GM12878 (cell line): Measurements from ENCODE around the gene PNLIPRP2. TPM values are rescaled to one million over a fixed set of nuclear protein-coding genes. Genes with fewer than 3 reads are reported as not detected.

Experiments used
- ATAC-seq: fragments of 200-7000 bp; cut with Tn5 transposase; 3 replicates; pipeline ENCODE4 v1.9.1; 2020; ENCODE audit warnings: mild to moderate bottlenecking, moderate library complexity
- BruUV-seq: library from RNA; stranded (reverse); fragments of 400-500 nt; replicated peaks from 2 replicates; lab custom pipeline; 2021; lab: Mats Ljungman, UMichigan
- CTCF ChIA-PET: fragments of 300-600 bp; sonication (Branson Sonifier 250); formaldehyde crosslinking; extraction: SDS; loops from one replicate; lab custom pipeline; 2021; ENCODE audit warnings: inconsistent platforms; lab: Yijun Ruan, JAX
- POLR2A ChIA-PET: fragments of 350-600 bp; formaldehyde crosslinking; extraction: SDS; loops from one replicate; lab custom pipeline; 2021; ENCODE audit warnings: inconsistent platforms; lab: Charles Lee
- RAD21 ChIA-PET: fragments of 300-600 bp; sonication (Branson Sonifier 250); formaldehyde crosslinking; loops from one replicate; lab custom pipeline; 2023; ENCODE audit warnings: antibody characterized with exemption; ENCODE audit not compliant: unreplicated experiment; lab: Charles Lee
- SMC1A ChIA-PET: fragments of 300-600 bp; sonication (Branson Sonifier 250); formaldehyde crosslinking; loops from one replicate; lab custom pipeline; 2023; ENCODE audit not compliant: unreplicated experiment, uncharacterized antibody; lab: Charles Lee
- DNase-seq: peaks from one replicate; pipeline ENCODE4 v3.0.0-alpha.2; 2011; ENCODE audit warnings: low read depth, low spot score
- FAIRE-seq: peaks from 3 replicates; lab custom pipeline; 2011; peaks lifted over from hg19 to GRCh38; lab: Jason Lieb, UNC
- H2AFZ ChIP-seq: 2 replicates; pipeline ENCODE4 v1.6.0; 2011; ENCODE audit warnings: low read depth, low read length, control low read depth; ENCODE audit not compliant: control insufficient read depth
- H3K27ac ChIP-seq: 2 replicates; pipeline ENCODE4 v1.5.1; 2011; ENCODE audit warnings: control low read depth; ENCODE audit not compliant: control insufficient read depth, insufficient read depth
- H3K27me3 ChIP-seq, 2 experiments: replicated peaks in 1 of 2; 2 replicates each; pipeline versions ENCODE4 v1.6.0 to v1.6.1; 2011; ENCODE audit warnings: low read length in 1 of 2; ENCODE audit not compliant: control insufficient read depth in 2 of 2, insufficient read depth in 2 of 2
- H3K36me3 ChIP-seq, 2 experiments: 2 replicates each; pipeline ENCODE4 v1.5.1; 2011; ENCODE audit warnings: low read length in 1 of 2; ENCODE audit not compliant: control insufficient read depth in 2 of 2, insufficient read depth in 2 of 2
- H3K4me1 ChIP-seq: 2 replicates; pipeline ENCODE4 v1.6.1; 2011; ENCODE audit warnings: mild to moderate bottlenecking, low read length, moderate library complexity, mixed read lengths; ENCODE audit not compliant: control insufficient read depth, insufficient read depth
- H3K4me2 ChIP-seq: 2 replicates; pipeline ENCODE4 v1.6.0; 2011; ENCODE audit warnings: control low read depth; ENCODE audit not compliant: control insufficient read depth, insufficient read depth
- H3K4me3 ChIP-seq: fragments of 200-600 bp; sonication (generic); 2 replicates; pipeline ENCODE4 v1.5.1; 2016
- H3K79me2 ChIP-seq: 2 replicates; pipeline ENCODE4 v1.6.0; 2011; ENCODE audit warnings: low read length; ENCODE audit not compliant: control insufficient read depth, insufficient read depth
- H3K9ac ChIP-seq: 2 replicates; pipeline ENCODE4 v1.8.0; 2011; ENCODE audit warnings: low read length, control low read depth, mixed read lengths; ENCODE audit not compliant: control insufficient read depth, insufficient read depth
- H3K9me3 ChIP-seq: replicated peaks from 3 replicates; pipeline ENCODE4 v1.5.1; 2011; ENCODE audit warnings: mild to moderate bottlenecking, low read length; ENCODE audit not compliant: control insufficient read depth, insufficient read depth
- H4K20me1 ChIP-seq: 2 replicates; pipeline ENCODE4 v1.6.0; 2011; ENCODE audit not compliant: control insufficient read depth, insufficient read depth
- BHLHE40 ChIP-seq, 2 experiments: fragments of 450-650 bp in 1 of 2; IDR thresholded peaks; 2 replicates each; pipeline ENCODE4 v1.6.1; 2011 to 2017; ENCODE audit warnings: low read depth in 2 of 2, borderline replicate concordance in 1 of 2, improper control_type of control experiment in 1 of 2, low read length in 1 of 2, mild to moderate bottlenecking in 1 of 2
- BRCA1 ChIP-seq: IDR thresholded peaks from 2 replicates; pipeline ENCODE4 v1.6.1; 2011; ENCODE audit warnings: low read depth, low read length, improper control_type of control experiment
- CUX1 ChIP-seq: IDR thresholded peaks from 2 replicates; pipeline ENCODE4 v1.6.1; 2012; ENCODE audit warnings: improper control_type of control experiment, low read depth, low read length; ENCODE audit not compliant: insufficient replicate concordance
- REST ChIP-seq: IDR thresholded peaks from 2 replicates; pipeline ENCODE4 v1.6.1; 2012; ENCODE audit warnings: mild to moderate bottlenecking, low read depth, low read length
- SREBF2 ChIP-seq: IDR thresholded peaks from 2 replicates; pipeline ENCODE4 v1.6.1; 2012; ENCODE audit warnings: mild to moderate bottlenecking, low read length
- YBX1 ChIP-seq: fragments of 450-650 bp; IDR thresholded peaks from 2 replicates; pipeline ENCODE4 v1.6.1; 2016; ENCODE audit warnings: antibody characterized with exemption
- WGBS: methylation state at CpG from one replicate; pipeline ENCODE4 v1.1.6; 2016; ENCODE audit warnings: low lambda C conversion rate; ENCODE audit not compliant: insufficient replicate concordance, insufficient coverage; ENCODE audit errors: missing lambda C conversion rate; 5-methylcytosine and 5-hydroxymethylcytosine counted together
- in situ Hi-C: fragments of 300-500 bp; cut with MboI; formaldehyde crosslinking; loops from 9 replicates; pipeline ENCODE4 v1.14.3; 2018; ENCODE audit warnings: mixed read lengths
- intact Hi-C: fragments of 100-400 bp; cut with micrococcal nuclease; formaldehyde crosslinking; loops from one replicate; pipeline ENCODE4 v1.14.2; 2022; ENCODE audit not compliant: unreplicated experiment
- polyA plus RNA-seq, 11 experiments: library from polyadenylated mRNA; depleted of rRNA in 4 of 11; unstranded in 6 of 11; stranded (reverse) in 5 of 11; fragments of >200 nt; fragmentation: Nextera tagmentation in 4 of 11; fragmentation: Illumina TruSeq in 1 of 11; extraction: Ambion mirVana in 4 of 11; extraction: Trizol in 1 of 11; gene quantifications; 1 replicate in 1 of 11; 2 replicates in 10 of 11; pipeline versions ENCODE4 v1.2.1 to v1.2.3, GENCODE V29; 2011 to 2016; ENCODE audit warnings: inconsistent platforms in 2 of 11, missing spikeins in 2 of 11, low read depth in 1 of 11
- total RNA-seq, 4 experiments: library from RNA; depleted of rRNA in 3 of 4; stranded (reverse); fragments of >200 nt in 3 of 4; fragmentation: Illumina TruSeq in 1 of 4; extraction: Trizol in 1 of 4; gene quantifications; 2 replicates each; pipeline versions ENCODE4 v1.2.1 to v1.2.3, GENCODE V29; 2013 to 2021

Gene PNLIPRP2
- total and polyA plus RNA-seq, 10 of the 15 experiments (the other 5 are each of a cell fraction or from before 2014, with no cell fraction given): 0.33 TPM; not detected in 9

GRCh38 chr10:116634126-116634975, 13.6 kb downstream of the PNLIPRP2 start:
- Histone ChIP-seq H3K27ac (no peak overlapping the region), H3K4me2 (no peak overlapping the region), H3K4me3 (no peak overlapping the region), H2AFZ (no peak overlapping the region), H4K20me1 (no peaks in the 10 kb centered on the region), H3K36me3 (no peaks in the 10 kb centered on the region), H3K4me1 (no peaks in the 10 kb centered on the region), H3K9ac (no peak overlapping the region), H3K9me3 (no peaks in the 10 kb centered on the region), H3K27me3 (no peaks in the 10 kb centered on the region), H3K79me2 (no peaks in the 10 kb centered on the region)
- DNase-seq (no peak), FAIRE-seq (no peak), ATAC-seq (no peak)
- no TSS peak for BruUV-seq
- intact Hi-C loops: no loop called here
- SMC1A ChIA-PET: no interaction called here
- TF ChIP-seq SREBF2 (no peak), BRCA1 (no peak)
- POLR2A ChIA-PET: no interaction called here
- RAD21 ChIA-PET: no interaction called here
- in situ Hi-C loops: no loop called here
- CTCF ChIA-PET: no interaction called here
- 59% methylated on average over 11 of the region's 11 CpGs for WGBS

GRCh38 chr10:116636385-116636784, 15.6 kb downstream of the PNLIPRP2 start:
- DNase-seq (no peak), FAIRE-seq (no peak), ATAC-seq (no peak)
- ChIA-PET CTCF (no interaction called here), POLR2A (no interaction called here), SMC1A (no interaction called here), RAD21 (no interaction called here)
- H3K4me2 ChIP-seq: no peak overlapping the region
- no peaks in the 10 kb centered on the region for H3K27me3 ChIP-seq
- no peaks in the 10 kb centered on the region for H3K4me1 ChIP-seq
- no peak overlapping the region for H3K27ac ChIP-seq
- H3K36me3 ChIP-seq: no peaks in the 10 kb centered on the region
- no peak overlapping the region for H2AFZ ChIP-seq
- no peaks in the 10 kb centered on the region for H4K20me1 ChIP-seq
- no peak overlapping the region for H3K4me3 ChIP-seq
- H3K9me3 ChIP-seq: no peaks in the 10 kb centered on the region
- H3K9ac ChIP-seq: no peak overlapping the region
- H3K79me2 ChIP-seq: no peaks in the 10 kb centered on the region
- intact Hi-C loops (no loop called here), in situ Hi-C loops (no loop called here)
- BruUV-seq: no TSS peak
- TF ChIP-seq YBX1 (no peak), REST (no peak), CUX1 (no peak), BHLHE40 (IDR thresholded peaks at IDR 0.05; ENCODE audit: borderline replicate concordance in 1 of 2, low read depth in 2 of 2, low read length in 1 of 2) (no peak)
